Measurements from ENCODE around the gene ZNF555. TPM values are rescaled to one million over a fixed set of nuclear protein-coding genes. Genes with fewer than 3 reads are reported as not detected.
"Not testable (repeated sequence)": the region's sequence is repeated elsewhere in the genome, so short reads cannot be mapped to it uniquely, and the experiment has no call there.

ZNF555 gene
- polyA plus RNA-seq, 6 donors from 2014 or later, result 1.8 to 6.7 (median 4.5) TPM

- H3K4me1 Mint-ChIP-seq, result peaks cover 0 to 1% (median 0%) of the 10 kb centered on the region in 3 donors
Observed at GRCh38 chr19:2811221-2811722, 30.0 kb upstream of the ZNF555 start.

GRCh38 chr19:2811735-2812413, 29.4 kb upstream of the ZNF555 start:
- ATAC-seq (ENCODE audit: low read depth in 2 of 2) (no peak), DNase-seq (no peak)
- Mint-ChIP-seq H3K9me3 (no peaks in the 10 kb centered on the region), H3K4me3 (no peak overlapping the region), H3K27me3 (no peaks in the 10 kb centered on the region), H3K27ac (no peak overlapping the region), H3K4me1 (peaks cover 0 to 1% (median 0%) of the 10 kb centered on the region in 3 donors), H3K36me3 (peaks cover 4 to 9% of the 10 kb centered on the region in 2 donors)

More at GRCh38 chr19:2811221-2811722, 30.0 kb upstream of the ZNF555 start:
- Mint-ChIP-seq H3K36me3 (peaks cover 4 to 9% of the 10 kb centered on the region in 2 donors), H3K9me3 (no peaks in the 10 kb centered on the region), H3K4me3 (no peak overlapping the region), H3K27me3 (no peaks in the 10 kb centered on the region), H3K27ac (peak overlapping the region in 1 of 6 donors; percentile 70)
- no peak for ATAC-seq (ENCODE audit: low read depth in 2 of 2)
- no peak for DNase-seq

GRCh38 chr19:2812414-2813234, 28.7 kb upstream of the ZNF555 start:
- H3K4me1 Mint-ChIP-seq, result peaks cover 0 to 5% (median 4%) of the 10 kb centered on the region in 3 donors
- H3K36me3 Mint-ChIP-seq, result peaks cover 4 to 9% of the 10 kb centered on the region in 2 donors
- no peak overlapping the region for H3K27ac Mint-ChIP-seq
- no peaks in the 10 kb centered on the region for H3K27me3 Mint-ChIP-seq
- peaks cover 0 to 2% (median 0%) of the 10 kb centered on the region in 7 donors for H3K9me3 Mint-ChIP-seq
- ATAC-seq (ENCODE audit: low read depth in 2 of 2) (no peak), DNase-seq (no peak)
- no peak overlapping the region for H3K4me3 Mint-ChIP-seq

- DNase-seq (no peak), ATAC-seq (ENCODE audit: low read depth in 2 of 2) (no peak)
- H3K4me3 Mint-ChIP-seq, result no peak overlapping the region
- no peaks in the 10 kb centered on the region for H3K27me3 Mint-ChIP-seq
- H3K9me3 Mint-ChIP-seq, result peaks cover 0 to 2% (median 0%) of the 10 kb centered on the region in 7 donors
- peaks cover 4 to 9% of the 10 kb centered on the region in 2 donors for H3K36me3 Mint-ChIP-seq
- no peak overlapping the region for H3K27ac Mint-ChIP-seq
- peaks cover 1 to 6% (median 6%) of the 10 kb centered on the region in 3 donors for H3K4me1 Mint-ChIP-seq
Observed at GRCh38 chr19:2813235-2814160, 27.8 kb upstream of the ZNF555 start.

GRCh38 chr19:2814426-2814825, 26.8 kb upstream of the ZNF555 start:
- DNase-seq (no peak), ATAC-seq (ENCODE audit: low read depth in 2 of 2) (no peak)
- Mint-ChIP-seq H3K4me3 (no peak overlapping the region), H3K27ac (no peak overlapping the region), H3K4me1 (peaks cover 5 to 10% (median 8%) of the 10 kb centered on the region in 3 donors), H3K36me3 (peaks cover 0 to under 1% of the 10 kb centered on the region in 2 donors), H3K9me3 (peaks cover 0 to 2% (median 0%) of the 10 kb centered on the region in 7 donors), H3K27me3 (no peaks in the 10 kb centered on the region)

GRCh38 chr19:2815191-2815614, 26.1 kb upstream of the ZNF555 start:
- no peak for DNase-seq
- Mint-ChIP-seq H3K9me3 (peaks cover 0 to 2% (median 0%) of the 10 kb centered on the region in 7 donors), H3K27ac (no peak overlapping the region), H3K4me3 (no peak overlapping the region), H3K36me3 (no peaks in the 10 kb centered on the region), H3K4me1 (peaks cover 5 to 11% (median 8%) of the 10 kb centered on the region in 3 donors), H3K27me3 (no peaks in the 10 kb centered on the region)
- no peak for ATAC-seq (ENCODE audit: low read depth in 2 of 2)

GRCh38 chr19:2815923-2816322, 25.4 kb upstream of the ZNF555 start:
- peaks cover 7 to 13% (median 8%) of the 10 kb centered on the region in 3 donors for H3K4me1 Mint-ChIP-seq
- DNase-seq (no peak), ATAC-seq (ENCODE audit: low read depth in 2 of 2) (no peak)
- no peaks in the 10 kb centered on the region for H3K27me3 Mint-ChIP-seq
- H3K4me3 Mint-ChIP-seq, result no peak overlapping the region
- no peaks in the 10 kb centered on the region for H3K36me3 Mint-ChIP-seq
- peak overlapping the region in 3 of 6 donors; percentile 22 to 62 (median 56) for H3K27ac Mint-ChIP-seq
- peaks cover 0 to 2% (median 0%) of the 10 kb centered on the region in 7 donors for H3K9me3 Mint-ChIP-seq

GRCh38 chr19:2816641-2817040, 24.6 kb upstream of the ZNF555 start:
- DNase-seq, result no peak
- Mint-ChIP-seq H3K36me3 (no peaks in the 10 kb centered on the region), H3K27ac (no peak overlapping the region), H3K27me3 (no peaks in the 10 kb centered on the region), H3K4me3 (no peak overlapping the region), H3K4me1 (peaks cover 8 to 13% (median 12%) of the 10 kb centered on the region in 3 donors), H3K9me3 (peaks cover 0 to 2% (median 0%) of the 10 kb centered on the region in 7 donors)
- no peak for ATAC-seq (ENCODE audit: low read depth in 2 of 2)

GRCh38 chr19:2817237-2817829, 23.9 kb upstream of the ZNF555 start:
- Mint-ChIP-seq H3K4me3 (peak overlapping the region in 3 of 8 donors; percentile 33 to 79 (median 44)), H3K27ac (peak overlapping the region in 4 of 6 donors; percentile 14 to 88 (median 66)), H3K4me1 (peaks cover 8 to 17% (median 13%) of the 10 kb centered on the region in 3 donors)
- H3K9me3 Mint-ChIP-seq; ATAC-seq (ENCODE audit: low read depth in 2 of 2); H3K36me3 Mint-ChIP-seq; DNase-seq; H3K27me3 Mint-ChIP-seq: not testable (repeated sequence)

GRCh38 chr19:2819540-2820111, 21.6 kb upstream of the ZNF555 start, which contains the start of gene ZNF554:
Gene ZNF554, plus strand, starts transcription at chr19:2819868. Its CDS starts 204 bp downstream, at chr19:2820072.
- H3K4me3 Mint-ChIP-seq, result peak within 1 kb of the TSS; percentile 83 to 92 (median 87)
- ATAC-seq (ENCODE audit: low read depth in 2 of 2) (peak; percentile 94 to 95), DNase-seq (peak; percentile 97)
- peaks cover 8 to 17% (median 13%) of the 10 kb centered on the region in 3 donors for H3K4me1 Mint-ChIP-seq
- peaks cover 0 to 3% of the 10 kb centered on the region in 2 donors for H3K36me3 Mint-ChIP-seq
- no peaks in the 10 kb centered on the region for H3K27me3 Mint-ChIP-seq
- H3K27ac Mint-ChIP-seq, result peak within 1 kb of the TSS; percentile 58 to 90 (median 82)
- H3K9me3 Mint-ChIP-seq, result peaks cover 0 to 2% (median 0%) of the 10 kb centered on the region in 7 donors

GRCh38 chr19:2820112-2820702, 21.1 kb upstream of the ZNF555 start:
- peak overlapping the region; percentile 81 to 90 (median 86) for H3K4me3 Mint-ChIP-seq
- H3K36me3 Mint-ChIP-seq, result peaks cover 0 to 5% of the 10 kb centered on the region in 2 donors
- ATAC-seq (ENCODE audit: low read depth in 2 of 2) (peak in 1 of 2 donors; percentile 13), DNase-seq (no peak)
- no peaks in the 10 kb centered on the region for H3K27me3 Mint-ChIP-seq
- H3K27ac Mint-ChIP-seq, result peak overlapping the region in 3 of 6 donors; percentile 32 to 60 (median 34)
- peaks cover 0 to 2% (median 0%) of the 10 kb centered on the region in 7 donors for H3K9me3 Mint-ChIP-seq
- H3K4me1 Mint-ChIP-seq, result peaks cover 8 to 17% (median 13%) of the 10 kb centered on the region in 3 donors

Data from naive B cell (primary cell).